WTC11 (cell line): ENCODE data around the gene LMAN2L. TPM values are rescaled to one million over a fixed set of nuclear protein-coding genes. Genes with fewer than 3 reads are reported as not detected.

ENCODE experiments used
- ATAC-seq: fragments of 200-7000 bp; cut with Tn5 transposase; 2 replicates; pipeline ENCODE4 v1.10.0; 2021; ENCODE audit warnings: mild to moderate bottlenecking, moderate library complexity
- CTCF ChIA-PET: fragments of 300-600 bp; sonication (Branson Sonifier 250); formaldehyde crosslinking; loops from one replicate; lab custom pipeline; 2021; ENCODE audit warnings: antibody characterized with exemption; lab: Charles Lee
- POLR2A ChIA-PET: fragments of 350-600 bp; sonication (Branson Sonifier 250); formaldehyde crosslinking; loops from one replicate; lab custom pipeline; 2021; ENCODE audit warnings: antibody characterized with exemption; lab: Charles Lee
- DNase-seq: peaks from one replicate; pipeline ENCODE4 v3.0.0; 2021; ENCODE audit warnings: low spot score
- H3K27ac Mint-ChIP-seq: 2 replicates; pipeline ENCODE4 v1.8.0; 2021; ENCODE audit warnings: mixed read lengths
- H3K27me3 Mint-ChIP-seq: 2 replicates; pipeline ENCODE4 v1.8.0; 2021; ENCODE audit warnings: low read depth, mild to moderate bottlenecking, moderate library complexity, mixed read lengths
- H3K36me3 Mint-ChIP-seq: 2 replicates; pipeline ENCODE4 v1.8.0; 2021; ENCODE audit warnings: mixed read lengths
- H3K4me1 Mint-ChIP-seq: 2 replicates; pipeline ENCODE4 v1.8.0; 2022; ENCODE audit warnings: mixed read lengths
- H3K4me3 Mint-ChIP-seq: 2 replicates; pipeline ENCODE4 v1.8.0; 2021; ENCODE audit warnings: mild to moderate bottlenecking, moderate library complexity, mixed read lengths
- H3K9me3 Mint-ChIP-seq: 2 replicates; pipeline ENCODE4 v1.8.0; 2021; ENCODE audit warnings: mixed read lengths
- ATF6 ChIP-seq: sonication (generic); formaldehyde crosslinking; IDR thresholded peaks from 2 replicates; pipeline ENCODE4 v1.8.1; 2023; ENCODE audit warnings: mild to moderate bottlenecking, missing genetic modification reagents
- CTCF ChIP-seq: fragments of 200-600 bp; IDR thresholded peaks from 2 replicates; pipeline ENCODE4 v1.8.0; 2022; ENCODE audit warnings: antibody characterized with exemption
- FOXK1 ChIP-seq: sonication (generic); formaldehyde crosslinking; IDR thresholded peaks from 2 replicates; pipeline ENCODE4 v1.8.0; 2022; ENCODE audit warnings: mild to moderate bottlenecking, moderate library complexity, missing genetic modification reagents
- GRHL2 ChIP-seq: fragments of 250-450 bp; sonication (Bioruptor Pico); IDR thresholded peaks from 2 replicates; pipeline ENCODE4 v1.8.0; 2022; ENCODE audit warnings: mild to moderate bottlenecking, moderate library complexity; ENCODE audit not compliant: insufficient replicate concordance, severe bottlenecking
- IRF2 ChIP-seq: sonication (generic); formaldehyde crosslinking; IDR thresholded peaks from 2 replicates; pipeline ENCODE4 v1.8.0; 2022; ENCODE audit warnings: low read depth, missing genetic modification reagents, borderline replicate concordance
- MAX ChIP-seq: sonication (generic); formaldehyde crosslinking; IDR thresholded peaks from 2 replicates; pipeline ENCODE4 v1.8.0; 2022; ENCODE audit warnings: mild to moderate bottlenecking, missing genetic modification reagents
- NR2C2 ChIP-seq: sonication (generic); formaldehyde crosslinking; IDR thresholded peaks from 2 replicates; pipeline ENCODE4 v1.8.0; 2022; ENCODE audit warnings: mild to moderate bottlenecking, missing genetic modification reagents
- RORB ChIP-seq: fragments of 250-450 bp; sonication (Bioruptor Pico); IDR thresholded peaks from 2 replicates; pipeline ENCODE4 v1.9.0; 2021; ENCODE audit warnings: mild to moderate bottlenecking
- SMAD4 ChIP-seq: sonication (generic); formaldehyde crosslinking; IDR thresholded peaks from 2 replicates; pipeline ENCODE4 v1.8.0; 2022; ENCODE audit warnings: mild to moderate bottlenecking, missing genetic modification reagents
- TCF7 ChIP-seq: sonication (generic); formaldehyde crosslinking; IDR thresholded peaks from 2 replicates; pipeline ENCODE4 v1.8.0; 2022; ENCODE audit warnings: mild to moderate bottlenecking, low read depth, missing genetic modification reagents, moderate library complexity
- ZNF232 ChIP-seq: sonication (generic); formaldehyde crosslinking; IDR thresholded peaks from 2 replicates; pipeline ENCODE4 v1.8.0; 2022; ENCODE audit warnings: mild to moderate bottlenecking, missing genetic modification reagents
- ZNF416 ChIP-seq: fragments of 250-450 bp; sonication (Bioruptor Pico); IDR thresholded peaks from 2 replicates; pipeline ENCODE4 v1.9.0; 2021; ENCODE audit warnings: mild to moderate bottlenecking, inconsistent platforms
- total RNA-seq: library from RNA; stranded (reverse); gene quantifications from 3 replicates; pipeline ENCODE4 v1.2.3, GENCODE V29; 2021
- TF ChIP-seq, protein P1 (sequence below): sonication (generic); formaldehyde crosslinking; IDR thresholded peaks from 2 replicates; pipeline ENCODE4 v1.8.0; 2022; ENCODE audit warnings: mild to moderate bottlenecking, missing genetic modification reagents
- TF ChIP-seq, protein P2 (sequence below): sonication (generic); formaldehyde crosslinking; IDR thresholded peaks from 2 replicates; pipeline ENCODE4 v1.8.1; 2023; ENCODE audit warnings: mild to moderate bottlenecking, missing genetic modification reagents
- TF ChIP-seq, protein P3 (sequence below): fragments of 250-450 bp; sonication (Bioruptor Pico); IDR thresholded peaks from 2 replicates; pipeline ENCODE4 v1.9.0; 2021; ENCODE audit warnings: mild to moderate bottlenecking
- TF ChIP-seq, protein P4 (sequence below): sonication (generic); formaldehyde crosslinking; IDR thresholded peaks from 2 replicates; pipeline ENCODE4 v1.8.1; 2022; ENCODE audit warnings: low read depth, missing genetic modification reagents, borderline replicate concordance

LMAN2L gene
- total RNA-seq, 1 experiment from 2014 or later, result 13.5 TPM

- TF ChIP-seq, protein P1, sequence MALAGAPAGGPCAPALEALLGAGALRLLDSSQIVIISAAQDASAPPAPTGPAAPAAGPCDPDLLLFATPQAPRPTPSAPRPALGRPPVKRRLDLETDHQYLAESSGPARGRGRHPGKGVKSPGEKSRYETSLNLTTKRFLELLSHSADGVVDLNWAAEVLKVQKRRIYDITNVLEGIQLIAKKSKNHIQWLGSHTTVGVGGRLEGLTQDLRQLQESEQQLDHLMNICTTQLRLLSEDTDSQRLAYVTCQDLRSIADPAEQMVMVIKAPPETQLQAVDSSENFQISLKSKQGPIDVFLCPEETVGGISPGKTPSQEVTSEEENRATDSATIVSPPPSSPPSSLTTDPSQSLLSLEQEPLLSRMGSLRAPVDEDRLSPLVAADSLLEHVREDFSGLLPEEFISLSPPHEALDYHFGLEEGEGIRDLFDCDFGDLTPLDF (CRISPR knock-in tag), result no peak
- TF ChIP-seq, all 79 proteins: peak for 0
Measured at GRCh38 chr2:96751800-96752199, 11.9 kb upstream of the LMAN2L start (continued).

- no peaks in the 10 kb centered on the region for H3K9me3 Mint-ChIP-seq
- no peak for ATAC-seq
- peaks cover 9% of the 10 kb centered on the region for H3K4me1 Mint-ChIP-seq
- ChIA-PET CTCF (no interaction called here), POLR2A (no interaction called here)
- H3K36me3 Mint-ChIP-seq, result no peaks in the 10 kb centered on the region
- no peak overlapping the region for H3K4me3 Mint-ChIP-seq
- no peak for DNase-seq
- TF ChIP-seq NR2C2 (no peak), ATF6 (CRISPR knock-in tag) (no peak), TCF7 (CRISPR knock-in tag) (no peak), SMAD4 (CRISPR knock-in tag) (no peak), CTCF (no peak), MAX (CRISPR knock-in tag) (no peak)
- TF ChIP-seq, protein P2, sequence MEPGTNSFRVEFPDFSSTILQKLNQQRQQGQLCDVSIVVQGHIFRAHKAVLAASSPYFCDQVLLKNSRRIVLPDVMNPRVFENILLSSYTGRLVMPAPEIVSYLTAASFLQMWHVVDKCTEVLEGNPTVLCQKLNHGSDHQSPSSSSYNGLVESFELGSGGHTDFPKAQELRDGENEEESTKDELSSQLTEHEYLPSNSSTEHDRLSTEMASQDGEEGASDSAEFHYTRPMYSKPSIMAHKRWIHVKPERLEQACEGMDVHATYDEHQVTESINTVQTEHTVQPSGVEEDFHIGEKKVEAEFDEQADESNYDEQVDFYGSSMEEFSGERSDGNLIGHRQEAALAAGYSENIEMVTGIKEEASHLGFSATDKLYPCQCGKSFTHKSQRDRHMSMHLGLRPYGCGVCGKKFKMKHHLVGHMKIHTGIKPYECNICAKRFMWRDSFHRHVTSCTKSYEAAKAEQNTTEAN, result no peak
- H3K27me3 Mint-ChIP-seq, result no peaks in the 10 kb centered on the region; the same call in 1 of the 2 replicates
- no peak overlapping the region for H3K27ac Mint-ChIP-seq
Measured at GRCh38 chr2:96747061-96747617, 7.3 kb upstream of the LMAN2L start.

DNA sequence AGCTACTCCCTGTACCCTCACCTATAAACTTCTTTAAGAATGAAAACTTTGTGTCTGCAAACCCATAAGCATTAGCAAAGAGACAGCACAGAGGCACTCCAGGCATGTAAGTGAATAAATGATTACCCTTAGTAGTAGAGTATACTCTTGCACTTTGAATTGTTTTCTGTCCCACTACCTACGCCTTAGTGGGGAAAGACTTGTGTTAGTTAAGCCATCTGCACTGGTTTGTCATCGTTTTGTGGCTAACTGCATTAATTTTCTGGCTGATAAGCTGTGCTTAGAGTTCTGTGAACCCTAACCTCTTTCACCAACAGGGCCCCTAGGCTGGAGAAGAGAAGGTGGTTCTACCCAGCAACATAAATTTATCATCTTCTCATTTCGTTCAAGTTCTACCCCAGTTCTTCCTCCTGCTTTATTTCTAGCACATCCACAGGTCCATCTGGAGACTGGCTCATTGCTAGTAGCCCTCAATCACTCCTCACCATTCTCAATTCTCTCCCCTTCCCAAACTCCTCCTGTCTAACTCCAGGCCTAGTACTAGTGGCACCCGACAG lies 710 bp downstream of the LMAN2L start:
- H3K27ac Mint-ChIP-seq, result peak overlapping the region; percentile 44
- ChIA-PET POLR2A (no interaction called here), CTCF (interaction anchor here (1.0 to 1.1 kb wide), 2 partner anchors 24 to 100 kb away, joined by 3 read pairs; no protein-coding TSS in a partner anchor)
- H3K27me3 Mint-ChIP-seq, result no peaks in the 10 kb centered on the region
- peak overlapping the region; percentile 95 for H3K4me3 Mint-ChIP-seq
- no peaks in the 10 kb centered on the region for H3K9me3 Mint-ChIP-seq
- ATAC-seq, result peak; percentile 7
- no peak for DNase-seq
- peaks cover 14% of the 10 kb centered on the region for H3K4me1 Mint-ChIP-seq
- H3K36me3 Mint-ChIP-seq, result peaks cover 21% of the 10 kb centered on the region
- TF ChIP-seq FOXK1 (no peak), RORB (CRISPR knock-in tag) (no peak), ATF6 (CRISPR knock-in tag) (no peak), IRF2 (CRISPR knock-in tag) (no peak), ZNF416 (CRISPR knock-in tag) (no peak), TCF7 (CRISPR knock-in tag) (no peak), GRHL2 (CRISPR knock-in tag) (no peak), ZNF232 (no peak)
- TF ChIP-seq, protein P1 (CRISPR knock-in tag), result no peak
- TF ChIP-seq, protein P3, sequence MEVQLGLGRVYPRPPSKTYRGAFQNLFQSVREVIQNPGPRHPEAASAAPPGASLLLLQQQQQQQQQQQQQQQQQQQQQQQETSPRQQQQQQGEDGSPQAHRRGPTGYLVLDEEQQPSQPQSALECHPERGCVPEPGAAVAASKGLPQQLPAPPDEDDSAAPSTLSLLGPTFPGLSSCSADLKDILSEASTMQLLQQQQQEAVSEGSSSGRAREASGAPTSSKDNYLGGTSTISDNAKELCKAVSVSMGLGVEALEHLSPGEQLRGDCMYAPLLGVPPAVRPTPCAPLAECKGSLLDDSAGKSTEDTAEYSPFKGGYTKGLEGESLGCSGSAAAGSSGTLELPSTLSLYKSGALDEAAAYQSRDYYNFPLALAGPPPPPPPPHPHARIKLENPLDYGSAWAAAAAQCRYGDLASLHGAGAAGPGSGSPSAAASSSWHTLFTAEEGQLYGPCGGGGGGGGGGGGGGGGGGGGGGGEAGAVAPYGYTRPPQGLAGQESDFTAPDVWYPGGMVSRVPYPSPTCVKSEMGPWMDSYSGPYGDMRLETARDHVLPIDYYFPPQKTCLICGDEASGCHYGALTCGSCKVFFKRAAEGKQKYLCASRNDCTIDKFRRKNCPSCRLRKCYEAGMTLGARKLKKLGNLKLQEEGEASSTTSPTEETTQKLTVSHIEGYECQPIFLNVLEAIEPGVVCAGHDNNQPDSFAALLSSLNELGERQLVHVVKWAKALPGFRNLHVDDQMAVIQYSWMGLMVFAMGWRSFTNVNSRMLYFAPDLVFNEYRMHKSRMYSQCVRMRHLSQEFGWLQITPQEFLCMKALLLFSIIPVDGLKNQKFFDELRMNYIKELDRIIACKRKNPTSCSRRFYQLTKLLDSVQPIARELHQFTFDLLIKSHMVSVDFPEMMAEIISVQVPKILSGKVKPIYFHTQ (CRISPR knock-in tag), result no peak
- TF ChIP-seq, protein P4, sequence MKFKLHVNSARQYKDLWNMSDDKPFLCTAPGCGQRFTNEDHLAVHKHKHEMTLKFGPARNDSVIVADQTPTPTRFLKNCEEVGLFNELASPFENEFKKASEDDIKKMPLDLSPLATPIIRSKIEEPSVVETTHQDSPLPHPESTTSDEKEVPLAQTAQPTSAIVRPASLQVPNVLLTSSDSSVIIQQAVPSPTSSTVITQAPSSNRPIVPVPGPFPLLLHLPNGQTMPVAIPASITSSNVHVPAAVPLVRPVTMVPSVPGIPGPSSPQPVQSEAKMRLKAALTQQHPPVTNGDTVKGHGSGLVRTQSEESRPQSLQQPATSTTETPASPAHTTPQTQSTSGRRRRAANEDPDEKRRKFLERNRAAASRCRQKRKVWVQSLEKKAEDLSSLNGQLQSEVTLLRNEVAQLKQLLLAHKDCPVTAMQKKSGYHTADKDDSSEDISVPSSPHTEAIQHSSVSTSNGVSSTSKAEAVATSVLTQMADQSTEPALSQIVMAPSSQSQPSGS (CRISPR knock-in tag), result no peak
